Right cardiac atrium (tissue), 5 donors: ENCODE results near the gene SELENOT. TPM values are rescaled to one million over a fixed set of nuclear protein-coding genes. Genes with fewer than 3 reads are reported as not detected.

Source experiments
- ATAC-seq, 2 donors: fragments of 200-7000 bp; cut with Tn5 transposase; one replicate each; pipeline versions ENCODE4 v1.8.0 to v1.9.1; 2020; ENCODE audit warnings: moderate library complexity in 2 of 2, mild to moderate bottlenecking in 1 of 2
- DNase-seq, 3 donors: peaks; one replicate each; pipeline ENCODE4 v3.0.0-alpha.2; 2020
- H3K27ac ChIP-seq: one replicate; pipeline ENCODE4 v1.5.1; 2013; ENCODE audit warnings: mild to moderate bottlenecking, low read length, control low read depth, moderate library complexity
- H3K27me3 ChIP-seq: one replicate; pipeline ENCODE4 v1.6.1; 2013; ENCODE audit not compliant: control insufficient read depth, insufficient read depth
- H3K4me1 ChIP-seq: one replicate; pipeline ENCODE4 v1.6.1; 2013; ENCODE audit warnings: low read length; ENCODE audit not compliant: control insufficient read depth, insufficient read depth
- H3K4me3 ChIP-seq: one replicate; pipeline ENCODE4 v1.5.1; 2013; ENCODE audit warnings: low read length, control low read depth
- H3K9me3 ChIP-seq: one replicate; pipeline ENCODE4 v1.6.1; 2013; ENCODE audit warnings: low read length; ENCODE audit not compliant: control insufficient read depth
- WGBS: extraction: QIAGEN DNeasy Blood & Tissue Kit; methylation state at CpG from one replicate; pipeline ENCODE4 v1.1.7; 2013; 5-methylcytosine and 5-hydroxymethylcytosine counted together
- intact Hi-C, 4 donors: fragments of 100-400 bp; cut with DNase I; formaldehyde crosslinking; loops; one replicate each; pipeline versions ENCODE4 v1.11.0 to v1.14.0; 2022 to 2023
- long read RNA-seq, 4 donors: library from polyadenylated mRNA; unstranded; transcript quantifications; one replicate each; pipeline ENCODE4 v2.0.0, GENCODE V29; 2020 to 2021
- polyA plus RNA-seq: library from polyadenylated mRNA; stranded (reverse); fragments of 200-250 nt; gene quantifications from one replicate; pipeline ENCODE4 v1.2.3, GENCODE V29; 2013
- total RNA-seq, 4 donors: library from RNA; stranded (reverse); fragmentation: NEBNext Ultra II Directional; extraction: Animal tissue kit (Norgen Biotek cat#: 25700); gene quantifications; one replicate each; pipeline ENCODE4 v1.2.1, GENCODE V29; 2021
- donor health status: healthy with polysubstance abuse.
- donor health status: DM: no; HTN: yes; CAD: no.
- donor health status: DM: no; HTN: no; CAD: no.
- donor health status: DM: no; HTN: yes; CAD: no; lungs with severe emphysema.
- donor health status: DM: yes; HTN: yes; CAD: no.

SELENOT gene, protein sequence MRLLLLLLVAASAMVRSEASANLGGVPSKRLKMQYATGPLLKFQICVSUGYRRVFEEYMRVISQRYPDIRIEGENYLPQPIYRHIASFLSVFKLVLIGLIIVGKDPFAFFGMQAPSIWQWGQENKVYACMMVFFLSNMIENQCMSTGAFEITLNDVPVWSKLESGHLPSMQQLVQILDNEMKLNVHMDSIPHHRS
- total RNA-seq: 100 to 1,000 TPM in 3 of 4 donors, 10 to 100 TPM in 1; 80.9 to 112 (median 107) TPM
- polyA plus RNA-seq: 59.6 TPM
- long read RNA-seq, donor 1, transcript SELENOT-202 (6 exons, 3,469 nt): major isoform, 196 of 214 reads
- long read RNA-seq, donor 1, transcript SELENOT-205 (6 exons, 1,078 nt): minor isoform, 9 of 214 reads
- long read RNA-seq, donor 1, partial matches to known transcripts: 0 of 214 reads
- long read RNA-seq, donor 1, other reads (novel, unspliced or antisense): 8 of 214 reads
- long read RNA-seq, donor 2, transcript SELENOT-202 (6 exons, 3,469 nt): major isoform, 79 of 85 reads
- long read RNA-seq, donor 2, partial matches to known transcripts: 1 of 85 reads
- long read RNA-seq, donor 2, other reads (novel, unspliced or antisense): 2 of 85 reads
- long read RNA-seq, donor 3, transcript SELENOT-202 (6 exons, 3,469 nt): major isoform, 468 of 510 reads
- long read RNA-seq, donor 3, transcript SELENOT-203 (7 exons, 944 nt): minor isoform, 7 of 510 reads
- long read RNA-seq, donor 3, transcript SELENOT-205 (6 exons, 1,078 nt): minor isoform, 11 of 510 reads
- long read RNA-seq, donor 3, partial matches to known transcripts: 7 of 510 reads
- long read RNA-seq, donor 3, other reads (novel, unspliced or antisense): 16 of 510 reads
- long read RNA-seq, donor 4, transcript SELENOT-202 (6 exons, 3,469 nt): major isoform, 61 of 64 reads
- long read RNA-seq, donor 4, partial matches to known transcripts: 0 of 64 reads
- long read RNA-seq, donor 4, other reads (novel, unspliced or antisense): 0 of 64 reads

DNA sequence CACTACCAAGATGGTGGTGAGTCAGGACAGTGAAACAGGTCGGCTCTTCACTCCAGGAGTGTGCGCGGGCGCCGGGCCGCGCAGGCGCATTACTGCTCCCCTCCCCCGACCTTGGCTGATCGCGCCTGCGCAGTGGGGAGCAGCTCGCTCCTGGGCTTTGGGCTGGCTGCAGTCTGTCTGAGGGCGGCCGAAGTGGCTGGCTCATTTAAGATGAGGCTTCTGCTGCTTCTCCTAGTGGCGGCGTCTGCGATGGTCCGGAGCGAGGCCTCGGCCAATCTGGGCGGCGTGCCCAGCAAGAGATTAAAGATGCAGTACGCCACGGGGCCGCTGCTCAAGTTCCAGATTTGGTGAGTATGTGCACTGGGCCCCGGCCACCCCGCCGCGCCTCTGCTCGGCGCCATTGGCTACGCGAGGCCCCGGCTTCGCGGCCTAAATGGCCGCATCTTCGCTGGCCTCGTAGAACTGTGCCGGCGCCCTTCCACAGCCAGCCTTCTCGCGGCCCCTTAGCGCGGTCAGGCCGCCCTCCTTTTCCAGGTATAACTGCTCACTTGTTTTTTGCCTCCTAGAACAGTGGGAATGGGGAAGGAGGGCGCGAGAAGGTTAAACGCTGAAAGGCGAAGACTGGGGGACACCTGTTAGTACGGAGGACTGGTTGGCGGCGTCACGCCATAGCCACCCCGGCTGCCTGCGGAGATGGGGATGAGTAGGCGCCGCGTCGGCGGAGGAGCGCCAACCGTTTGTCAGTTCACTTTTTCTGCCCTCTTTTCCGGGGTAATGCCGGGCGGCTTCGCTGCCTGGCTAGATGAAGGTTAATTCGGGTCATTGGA lies at the start of gene SELENOT:
Gene SELENOT (plus strand): TSS at position 169 of the 827 bp plus-strand sequence. CDS start 42 bp downstream, at position 211.
- Histone ChIP-seq H3K9me3 (no peaks in the 10 kb centered on the region), H3K4me1 (peaks cover 5% of the 10 kb centered on the region), H3K27me3 (no peaks in the 10 kb centered on the region), H3K27ac (peak within 1 kb of the TSS; percentile 99), H3K4me3 (peak within 1 kb of the TSS; percentile 91)
- under 1% methylated on average over 69 of the region's 69 CpGs for WGBS
- intact Hi-C loops: no loop called here
- DNase-seq (peak; percentile 95 to 98 (median 98)), ATAC-seq (peak; percentile 95 to 97)

DNA sequence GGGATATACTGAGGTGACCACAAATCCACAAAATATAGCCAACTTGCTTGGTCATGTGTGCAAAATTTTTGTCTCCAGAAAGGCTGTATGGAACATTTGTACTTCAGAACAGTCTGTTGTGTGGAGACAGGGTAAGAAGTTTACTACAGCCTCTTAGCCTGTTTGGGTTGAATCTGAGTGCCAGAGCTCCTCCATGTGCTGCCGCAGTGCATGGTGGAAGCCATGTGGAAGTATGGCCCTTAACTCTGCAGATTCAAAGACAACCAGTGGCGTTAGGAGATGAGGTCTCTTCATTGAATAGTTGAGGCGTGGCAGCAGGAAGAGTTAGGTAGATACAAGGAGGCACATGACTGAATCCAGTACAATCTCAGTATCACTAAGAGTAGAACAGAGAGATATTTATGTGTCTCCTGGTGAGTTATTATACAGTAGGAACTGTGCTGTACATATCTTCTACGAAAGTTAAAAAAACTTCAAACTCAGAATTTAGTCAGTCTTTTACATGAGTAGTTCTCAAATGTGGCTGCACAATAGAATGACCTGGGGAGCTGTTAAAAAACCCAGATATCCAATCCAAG lies 47.2 kb upstream of the SELENOT start:
- Histone ChIP-seq H3K27ac (no peak overlapping the region), H3K4me3 (no peak overlapping the region), H3K4me1 (peaks cover 3% of the 10 kb centered on the region), H3K27me3 (no peaks in the 10 kb centered on the region), H3K9me3 (no peaks in the 10 kb centered on the region)
- DNase-seq: no peak
- intact Hi-C loops: no loop called here
- ATAC-seq: peak in 1 of 2 donors; percentile 11
- 93% methylated on average over 4 of the region's 4 CpGs for WGBS

DNA sequence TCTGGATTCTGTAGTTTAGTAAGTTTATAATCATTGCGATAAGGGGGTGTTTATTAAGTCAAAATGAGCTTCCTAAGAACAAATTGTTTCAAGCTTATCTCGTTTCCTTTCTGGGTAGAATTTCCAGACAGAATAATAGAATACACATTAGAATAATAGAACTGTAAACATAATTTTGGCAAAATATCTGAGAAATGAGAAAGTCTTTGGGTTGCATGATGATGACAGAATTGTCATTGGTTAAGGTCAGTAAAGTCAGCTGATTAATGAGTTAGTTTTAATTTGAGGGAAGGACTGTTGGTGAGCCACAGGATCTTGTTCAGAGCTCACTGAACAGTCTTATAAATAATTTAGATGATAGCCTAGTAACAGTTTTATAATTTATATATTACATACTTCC lies 46.3 kb upstream of the SELENOT start:
- no peak overlapping the region for H3K4me3 ChIP-seq
- 67% methylated on average over 2 of the region's 2 CpGs for WGBS
- peaks cover 3% of the 10 kb centered on the region for H3K4me1 ChIP-seq
- no peaks in the 10 kb centered on the region for H3K9me3 ChIP-seq
- intact Hi-C loops: no loop called here
- no peak overlapping the region for H3K27ac ChIP-seq
- DNase-seq: no peak
- ATAC-seq: no peak
- no peaks in the 10 kb centered on the region for H3K27me3 ChIP-seq

DNA sequence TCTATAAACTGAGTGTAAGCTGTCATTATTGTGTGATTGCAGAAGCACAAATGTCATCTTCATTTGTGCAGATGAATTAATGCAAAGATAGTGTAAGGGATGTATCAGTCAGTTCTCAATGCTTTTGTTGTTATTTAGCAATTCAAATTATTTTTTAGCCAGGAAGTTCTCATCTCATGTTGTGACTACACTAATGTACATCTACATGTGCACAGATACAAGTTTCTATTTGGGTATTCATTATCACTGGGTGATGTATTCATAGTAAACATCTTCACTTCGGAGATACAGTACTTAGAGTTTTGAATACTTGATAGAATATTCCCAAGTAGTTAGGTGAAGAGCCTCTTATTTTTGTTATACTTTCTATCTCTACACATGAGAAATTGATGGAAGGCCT lies 45.4 kb upstream of the SELENOT start:
- Histone ChIP-seq H3K4me1 (peaks cover 3% of the 10 kb centered on the region), H3K9me3 (no peaks in the 10 kb centered on the region), H3K27ac (no peak overlapping the region), H3K4me3 (no peak overlapping the region), H3K27me3 (no peaks in the 10 kb centered on the region)
- DNase-seq (no peak), ATAC-seq (no peak)
- WGBS: 66% methylated on average over 1 of the region's 1 CpG
- intact Hi-C loops: no loop called here

DNA sequence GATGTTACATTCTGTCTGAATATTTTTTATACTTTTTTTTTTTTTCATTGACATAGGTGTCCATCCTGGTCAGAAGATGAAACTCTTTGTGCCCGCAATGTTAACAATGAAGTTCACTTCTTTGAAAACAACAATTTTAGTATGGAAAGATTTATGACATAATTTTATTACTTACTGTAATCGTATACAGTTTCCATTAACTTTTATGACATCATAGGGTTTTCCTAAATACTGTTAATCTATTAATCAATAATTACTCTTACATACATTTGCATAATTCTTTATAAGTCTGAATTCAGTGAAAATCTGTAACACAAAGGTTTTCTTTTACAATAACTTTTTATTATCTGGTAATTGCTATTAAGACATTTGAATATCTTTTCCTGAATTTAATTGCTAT lies 38.9 kb upstream of the SELENOT start:
- WGBS: 78% methylated on average over 2 of the region's 2 CpGs
- H3K4me1 ChIP-seq: no peaks in the 10 kb centered on the region
- intact Hi-C loops: no loop called here

DNA sequence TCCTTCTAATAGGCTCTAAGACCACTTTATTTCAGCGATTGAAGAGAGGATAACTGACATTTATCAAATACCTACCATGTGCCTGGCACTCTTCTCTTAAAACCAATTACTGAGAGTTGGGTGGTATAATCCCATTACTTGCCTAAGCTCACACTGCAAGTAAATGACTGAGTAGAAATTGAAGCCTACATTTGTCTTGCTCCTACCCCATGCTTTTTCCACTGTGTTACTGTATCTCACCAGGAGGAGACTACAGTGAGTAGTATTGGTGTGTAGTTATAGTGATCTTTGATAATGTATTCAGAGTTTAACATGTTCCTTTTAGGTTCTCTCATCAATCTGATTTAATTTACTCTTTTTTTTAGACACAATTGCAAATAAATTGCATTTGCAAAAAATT lies 35.8 kb upstream of the SELENOT start:
- H3K4me1 ChIP-seq: no peaks in the 10 kb centered on the region
- intact Hi-C loops: no loop called here
- no peaks in the 10 kb centered on the region for H3K9me3 ChIP-seq
- no peaks in the 10 kb centered on the region for H3K27me3 ChIP-seq
- no peak for ATAC-seq
- no peak for DNase-seq
- H3K27ac ChIP-seq: no peak overlapping the region
- WGBS: 97% methylated on average over 1 of the region's 1 CpG
- no peak overlapping the region for H3K4me3 ChIP-seq

More for the DNA sequence above, 38.9 kb upstream of the SELENOT start:
- H3K9me3 ChIP-seq: no peaks in the 10 kb centered on the region
- H3K4me3 ChIP-seq: no peak overlapping the region
- ATAC-seq (no peak), DNase-seq (no peak)
- no peak overlapping the region for H3K27ac ChIP-seq
- no peaks in the 10 kb centered on the region for H3K27me3 ChIP-seq

DNA sequence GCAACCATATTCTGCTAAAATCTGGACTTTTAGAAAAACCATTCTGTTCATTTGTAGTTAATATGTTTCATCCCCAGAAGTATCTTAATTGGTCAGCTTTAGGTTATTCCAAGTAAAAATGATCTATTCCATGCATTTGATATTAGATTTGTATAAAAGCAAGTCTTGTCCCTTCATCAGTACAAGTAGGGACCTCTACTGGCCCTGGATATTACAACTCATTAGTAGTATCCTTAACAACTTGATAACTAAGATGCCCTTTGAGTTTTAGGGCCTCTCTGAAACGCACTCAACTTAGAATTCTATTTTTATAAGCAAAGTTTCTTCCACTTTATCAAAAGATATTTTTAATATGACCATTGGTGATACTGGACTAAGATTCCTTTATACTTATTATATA lies 25.3 kb upstream of the SELENOT start:
- no peaks in the 10 kb centered on the region for H3K4me1 ChIP-seq
- DNase-seq: no peak
- no peaks in the 10 kb centered on the region for H3K9me3 ChIP-seq
- no peak for ATAC-seq
- H3K27ac ChIP-seq: no peak overlapping the region
- no peaks in the 10 kb centered on the region for H3K27me3 ChIP-seq
- H3K4me3 ChIP-seq: no peak overlapping the region
- WGBS: 42% methylated on average over 1 of the region's 1 CpG
- intact Hi-C loops: no loop called here

DNA sequence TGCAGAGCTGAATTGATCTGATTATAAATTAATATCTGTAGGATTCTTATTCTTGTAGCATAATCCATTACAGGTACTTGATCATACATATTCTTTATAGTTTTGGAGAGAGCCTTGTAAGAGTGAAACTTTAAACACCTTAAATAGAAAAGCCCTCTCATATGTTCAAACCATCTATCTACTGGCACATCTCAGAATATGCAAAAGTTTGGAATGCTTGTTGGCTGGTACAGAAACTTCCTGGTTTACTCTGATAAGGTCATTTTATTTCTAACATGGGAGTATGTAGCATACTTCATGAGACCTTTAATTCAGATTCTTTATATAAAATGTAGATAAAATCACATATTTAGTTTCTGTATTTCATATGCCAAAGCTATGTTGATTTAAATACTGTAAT lies 21.9 kb upstream of the SELENOT start:
- Histone ChIP-seq H3K9me3 (no peaks in the 10 kb centered on the region), H3K27ac (no peak overlapping the region), H3K4me3 (no peak overlapping the region), H3K4me1 (no peaks in the 10 kb centered on the region), H3K27me3 (no peaks in the 10 kb centered on the region)
- ATAC-seq (no peak), DNase-seq (no peak)
- intact Hi-C loops: no loop called here

DNA sequence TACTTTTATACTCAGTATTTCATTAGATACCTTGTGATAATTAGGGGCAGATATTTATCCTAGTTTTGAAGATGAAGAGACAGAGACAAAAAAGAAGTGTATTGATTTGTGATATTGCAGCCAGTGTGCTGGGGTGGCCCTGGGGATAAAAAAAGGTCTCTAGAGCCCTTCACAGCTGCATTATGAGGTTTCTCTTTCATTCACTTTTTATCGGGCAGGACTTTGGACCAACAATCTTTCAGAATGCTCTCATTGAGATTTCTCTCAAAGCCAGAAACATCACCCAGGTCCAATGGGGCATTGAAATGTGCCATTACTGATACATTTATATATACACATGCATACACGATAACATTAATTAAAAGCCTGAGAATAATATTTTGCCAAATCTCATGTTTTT lies 20.5 kb upstream of the SELENOT start:
- H3K27me3 ChIP-seq: no peaks in the 10 kb centered on the region
- H3K27ac ChIP-seq: no peak overlapping the region
- no peaks in the 10 kb centered on the region for H3K9me3 ChIP-seq
- intact Hi-C loops: no loop called here
- ATAC-seq: no peak
- H3K4me1 ChIP-seq: no peaks in the 10 kb centered on the region
- 89% methylated on average over 2 of the region's 2 CpGs for WGBS
- no peak for DNase-seq
- H3K4me3 ChIP-seq: no peak overlapping the region

DNA sequence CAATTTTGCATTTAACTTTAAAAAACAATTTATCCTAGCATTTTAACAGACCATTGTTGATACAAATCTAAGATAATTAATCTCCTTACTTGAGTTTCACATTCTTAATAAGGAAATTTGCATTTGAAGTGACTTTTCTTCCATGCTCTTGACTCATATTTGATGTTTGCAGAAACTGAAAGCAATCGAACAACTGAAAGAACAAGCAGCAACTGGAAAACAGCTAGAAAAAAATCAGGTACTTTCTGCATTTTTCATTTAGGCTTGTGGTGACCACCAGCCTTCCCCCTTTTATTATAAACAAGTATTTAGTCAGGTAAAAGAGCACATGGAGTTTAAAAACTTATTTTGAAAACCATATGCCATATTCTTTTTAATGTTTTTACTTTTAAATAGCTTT lies 20.1 kb upstream of the SELENOT start:
- 87% methylated on average over 1 of the region's 1 CpG for WGBS
- intact Hi-C loops: no loop called here
- Histone ChIP-seq H3K4me1 (no peaks in the 10 kb centered on the region), H3K27me3 (no peaks in the 10 kb centered on the region), H3K9me3 (no peaks in the 10 kb centered on the region), H3K4me3 (no peak overlapping the region), H3K27ac (no peak overlapping the region)
- ATAC-seq: no peak
- no peak for DNase-seq
